Activated CD4-positive, alpha-beta T cell treated with anti-CD3 and anti-CD28 coated beads, Interleukin-2, Interleukin-6, amounts not matched to agents 100 ng/mL and 50 ng/mL, durations not matched to agents 16 hours and 8 hours (primary cell): ENCODE results near the gene NCBP2L.
"Not testable (repeated sequence)": the region's sequence is repeated elsewhere in the genome, so short reads cannot be mapped to it uniquely, and the experiment has no call there.

Source experiments
- DNase-seq: peaks from one replicate; pipeline ENCODE4 v3.0.0-alpha.2; 2020

NCBP2L gene

GRCh38 chrX:107753187-107753586 is 24.3 kb upstream of the NCBP2L start:
- no peak for DNase-seq

- DNase-seq = no peak
Observed at GRCh38 chrX:107755721-107756120, 21.8 kb upstream of the NCBP2L start.

- DNase-seq = no peak
Observed at GRCh38 chrX:107758231-107758766, 19.2 kb upstream of the NCBP2L start.

- DNase-seq = no peak
Observed at GRCh38 chrX:107760304-107761077, 17.0 kb upstream of the NCBP2L start.

- DNase-seq = no peak
Observed at GRCh38 chrX:107763647-107764046, 13.9 kb upstream of the NCBP2L start.

GRCh38 chrX:107764845-107765608 is 12.5 kb upstream of the NCBP2L start:
- no peak for DNase-seq

- DNase-seq = no peak
Observed at GRCh38 chrX:107766470-107767150, 10.9 kb upstream of the NCBP2L start.

GRCh38 chrX:107768051-107768450 is 9.5 kb upstream of the NCBP2L start:
- DNase-seq = no peak

- DNase-seq = no peak
Observed at GRCh38 chrX:107769581-107770317, 7.8 kb upstream of the NCBP2L start.

GRCh38 chrX:107773206-107773605 is 4.3 kb upstream of the NCBP2L start:
- DNase-seq = no peak

GRCh38 chrX:107773906-107774435 is 3.6 kb upstream of the NCBP2L start:
- no peak for DNase-seq

GRCh38 chrX:107775000-107775733 is 2.4 kb upstream of the NCBP2L start:
- DNase-seq = no peak

GRCh38 chrX:107775734-107776511 is 1.6 kb upstream of the NCBP2L start, which contains the start of gene TSC22D3:
Gene TSC22D3 (minus strand): TSS chrX:107775787. CDS start chrX:107775419, 368 bp downstream.
- peak; percentile 49 for DNase-seq

- peak; percentile 85 for DNase-seq
Observed at GRCh38 chrX:107776649-107777535, 641 bp upstream of the NCBP2L start.

- no peak for DNase-seq
Observed at GRCh38 chrX:107780525-107780924, 3.0 kb downstream of the NCBP2L start.

- no peak for DNase-seq
Observed at GRCh38 chrX:107787827-107788226, 10.3 kb downstream of the NCBP2L start.

GRCh38 chrX:107804427-107804826 is 26.9 kb downstream of the NCBP2L start:
- no peak for DNase-seq

GRCh38 chrX:107805179-107805578 is 27.6 kb downstream of the NCBP2L start:
- no peak for DNase-seq

- DNase-seq = not testable (repeated sequence)
Observed at GRCh38 chrX:107810053-107810452, 32.5 kb downstream of the NCBP2L start.
